HG02763 (cell line): Measurements from ENCODE around the gene MSX1.
A peak's percentile ranks its signal among the peaks of the same experiment; 100 is the strongest.
"Not testable (repeated sequence)": the region's sequence is repeated elsewhere in the genome, so short reads cannot be mapped to it uniquely, and the experiment has no call there.

Source experiments
- ATAC-seq: cut with Tn5 transposase; IDR thresholded peaks from one replicate; pipeline ENCODE4 v1.9.1; 2021; ENCODE audit warnings: mild to moderate bottlenecking, moderate library complexity; ENCODE audit not compliant: unreplicated experiment

The MSX1 gene

GRCh38 chr4:4859325-4859798 lies at the start of gene MSX1:
Gene MSX1 (plus strand): TSS chr4:4859665. CDS start chr4:4859900, 235 bp downstream.
- peak; percentile 87 for ATAC-seq

GRCh38 chr4:4810092-4810774 lies 49.2 kb upstream of the MSX1 start:
- no peak for ATAC-seq

- ATAC-seq: no peak
Observed at GRCh38 chr4:4810778-4811177, 48.7 kb upstream of the MSX1 start.

GRCh38 chr4:4812145-4812794 lies 47.2 kb upstream of the MSX1 start:
- ATAC-seq: no peak

- no peak for ATAC-seq
Observed at GRCh38 chr4:4818415-4819212, 40.9 kb upstream of the MSX1 start.

GRCh38 chr4:4819213-4819606 lies 40.3 kb upstream of the MSX1 start:
- ATAC-seq: no peak

- no peak for ATAC-seq
Observed at GRCh38 chr4:4820261-4820660, 39.2 kb upstream of the MSX1 start.

- ATAC-seq: no peak
Observed at GRCh38 chr4:4820739-4821138, 38.7 kb upstream of the MSX1 start.

- no peak for ATAC-seq
Observed at GRCh38 chr4:4821577-4821976, 37.9 kb upstream of the MSX1 start.

- ATAC-seq: not testable (repeated sequence)
Observed at GRCh38 chr4:4822286-4822685, 37.2 kb upstream of the MSX1 start.

- ATAC-seq: no peak
Observed at GRCh38 chr4:4823621-4824162, 35.8 kb upstream of the MSX1 start.

GRCh38 chr4:4824232-4824631 lies 35.2 kb upstream of the MSX1 start:
- ATAC-seq: no peak

GRCh38 chr4:4825431-4825830 lies 34.0 kb upstream of the MSX1 start:
- ATAC-seq: no peak

- no peak for ATAC-seq
Observed at GRCh38 chr4:4829837-4830236, 29.6 kb upstream of the MSX1 start.

GRCh38 chr4:4831266-4831665 lies 28.2 kb upstream of the MSX1 start:
- ATAC-seq: no peak

GRCh38 chr4:4831825-4832224 lies 27.6 kb upstream of the MSX1 start:
- ATAC-seq: no peak

GRCh38 chr4:4836044-4836443 lies 23.4 kb upstream of the MSX1 start:
- no peak for ATAC-seq

GRCh38 chr4:4837316-4837715 lies 22.1 kb upstream of the MSX1 start:
- no peak for ATAC-seq

- ATAC-seq: no peak
Observed at GRCh38 chr4:4838051-4838935, 21.2 kb upstream of the MSX1 start.
